Measurements from ENCODE around the gene DIAPH2. TPM values are rescaled to one million over a fixed set of nuclear protein-coding genes. Genes with fewer than 3 reads are reported as not detected.

The DIAPH2 gene
- total RNA-seq, 1 experiment from 2014 or later, result 10.9 TPM

DNA sequence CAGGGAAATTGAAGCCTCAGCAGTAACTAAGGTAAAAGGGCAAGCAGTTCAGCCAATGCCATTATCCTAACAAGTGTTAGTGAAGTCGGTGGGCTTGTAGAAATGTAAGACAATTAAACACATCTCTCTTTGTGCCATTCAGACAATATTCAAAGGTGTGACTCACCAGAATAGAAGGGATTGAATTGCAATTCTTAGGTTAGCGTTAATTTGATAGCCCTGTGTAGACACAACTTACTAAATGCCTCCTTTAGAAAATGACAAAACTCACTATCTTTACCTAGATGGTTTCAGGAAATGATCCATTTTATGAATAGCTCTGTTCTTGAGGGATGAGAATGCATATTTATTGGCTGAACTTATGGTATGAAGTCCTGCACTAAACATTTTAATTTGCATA lies 234.2 kb downstream of the DIAPH2 start:
- Histone ChIP-seq H3K36me3 (ENCODE audit: control insufficient read depth in 1 of 2, insufficient read depth in 2 of 2, low read length in 2 of 2) (no peaks in the 10 kb centered on the region), H3K4me1 (ENCODE audit: control insufficient read depth in 1 of 2, insufficient read depth in 2 of 2, low read length in 2 of 2) (no peaks in the 10 kb centered on the region), H3K27ac (ENCODE audit: low read depth, low read length) (no peak overlapping the region), H3K4me3 (replicated peaks in 1 of 2; ENCODE audit: low read depth in 1 of 2, low read length in 2 of 2) (no peak overlapping the region), H3K9ac (ENCODE audit: low read length) (no peak overlapping the region), H3K79me2 (ENCODE audit: insufficient read depth, low read length) (no peaks in the 10 kb centered on the region), H2AFZ (ENCODE audit: low read depth, low read length, poor library complexity, severe bottlenecking) (no peak overlapping the region), H4K20me1 (ENCODE audit: insufficient read depth) (no peaks in the 10 kb centered on the region), H3K9me2 (ENCODE audit: insufficient read depth) (no peaks in the 10 kb centered on the region), H3K27me3 (ENCODE audit: insufficient read depth, low read length) (no peaks in the 10 kb centered on the region), H3K9me3 (ENCODE audit: control insufficient read depth in 1 of 2, insufficient read depth in 1 of 2, low read depth in 1 of 2, low read length in 2 of 2) (no peaks in the 10 kb centered on the region), H3K4me2 (ENCODE audit: low read length) (no peak overlapping the region)
- TF ChIP-seq EGR1 (IDR thresholded peaks at IDR 0.05; ENCODE audit: low read depth) (no peak), FOSL1 (IDR thresholded peaks at IDR 0.05; ENCODE audit: low read depth) (no peak), POLR2AphosphoS5 (IDR thresholded peaks at IDR 0.05; ENCODE audit: low read depth, low read length) (no peak), ZNF274 (IDR thresholded peaks at IDR 0.05; ENCODE audit: low read depth, low read length) (no peak), SIN3A (IDR thresholded peaks at IDR 0.05; ENCODE audit: low read depth) (no peak), CEBPB (IDR thresholded peaks at IDR 0.05; ENCODE audit: low read depth) (no peak)
- TF ChIP-seq, protein P1, sequence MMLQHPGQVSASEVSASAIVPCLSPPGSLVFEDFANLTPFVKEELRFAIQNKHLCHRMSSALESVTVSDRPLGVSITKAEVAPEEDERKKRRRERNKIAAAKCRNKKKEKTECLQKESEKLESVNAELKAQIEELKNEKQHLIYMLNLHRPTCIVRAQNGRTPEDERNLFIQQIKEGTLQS (IDR thresholded peaks at IDR 0.05), result no peak
- ChIA-PET RAD21 (ENCODE audit: low non-redundant PET in 1 of 2, low total read pairs in 2 of 2, uncharacterized antibody in 2 of 2, unreplicated experiment in 2 of 2) (no interaction called here), POLR2A (no interaction called here), CTCF (no interaction called here)
- BruUV-seq (replicated peaks), result no TSS peak
- no peak for ATAC-seq
- intact Hi-C loops (cut with micrococcal nuclease), result no loop called here
- DNase-seq (ENCODE audit: low read depth, low spot score), result no peak

DNA sequence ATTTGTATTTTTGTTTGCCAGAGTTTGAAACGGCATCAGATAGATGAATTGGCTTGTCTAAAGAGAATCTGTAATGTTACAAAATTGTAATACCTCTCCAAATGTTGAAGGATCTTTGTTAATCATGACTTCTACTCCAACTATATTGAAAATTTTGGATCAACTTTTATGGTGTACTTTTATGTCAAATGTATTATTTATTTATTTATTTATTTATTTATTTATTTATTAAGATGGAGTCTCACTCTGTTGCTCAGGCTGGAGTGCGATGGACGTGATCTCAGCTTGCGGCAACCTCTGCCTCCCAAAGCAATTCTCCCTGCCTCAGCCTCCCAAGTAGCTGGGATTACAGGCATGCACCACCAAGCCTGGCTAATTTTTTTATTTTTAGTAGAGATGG lies 235.0 kb downstream of the DIAPH2 start:
- CTCF ChIA-PET, result no interaction called here
- no peak for ATAC-seq
- no peaks in the 10 kb centered on the region for H3K36me3 ChIP-seq (ENCODE audit: control insufficient read depth in 1 of 2, insufficient read depth in 2 of 2, low read length in 2 of 2)

More for the DNA sequence above, 235.0 kb downstream of the DIAPH2 start:
- H3K9ac ChIP-seq (ENCODE audit: low read length), result no peak overlapping the region
- H3K27me3 ChIP-seq (ENCODE audit: insufficient read depth, low read length), result no peaks in the 10 kb centered on the region
- H3K9me3 ChIP-seq (ENCODE audit: control insufficient read depth in 1 of 2, insufficient read depth in 1 of 2, low read depth in 1 of 2, low read length in 2 of 2), result no peaks in the 10 kb centered on the region
- no peak overlapping the region for H3K27ac ChIP-seq (ENCODE audit: low read depth, low read length)
- intact Hi-C loops (cut with micrococcal nuclease), result no loop called here
- H3K79me2 ChIP-seq (ENCODE audit: insufficient read depth, low read length), result no peaks in the 10 kb centered on the region
- no peak overlapping the region for H3K4me3 ChIP-seq (replicated peaks in 1 of 2; ENCODE audit: low read depth in 1 of 2, low read length in 2 of 2)
- H3K9me2 ChIP-seq (ENCODE audit: insufficient read depth), result no peaks in the 10 kb centered on the region
- DNase-seq (ENCODE audit: low read depth, low spot score), result no peak
- no peak for TF ChIP-seq EZH2 (IDR thresholded peaks at IDR 0.05)
- no peak for TF ChIP-seq YY1 (IDR thresholded peaks at IDR 0.05; ENCODE audit: extremely low read depth, insufficient replicate concordance, low read depth, low read length)
- TF ChIP-seq EZH2phosphoT487 (IDR thresholded peaks at IDR 0.05; ENCODE audit: borderline replicate concordance), result no peak
- no peak for TF ChIP-seq ZNF274 (IDR thresholded peaks at IDR 0.05; ENCODE audit: low read depth, low read length)
- TF ChIP-seq SIN3A (IDR thresholded peaks at IDR 0.05; ENCODE audit: low read depth), result no peak
- no peak for TF ChIP-seq RAD21 (IDR thresholded peaks at IDR 0.05; ENCODE audit: low read depth)
- TF ChIP-seq, protein P2, sequence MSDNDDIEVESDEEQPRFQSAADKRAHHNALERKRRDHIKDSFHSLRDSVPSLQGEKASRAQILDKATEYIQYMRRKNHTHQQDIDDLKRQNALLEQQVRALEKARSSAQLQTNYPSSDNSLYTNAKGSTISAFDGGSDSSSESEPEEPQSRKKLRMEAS (IDR thresholded peaks at IDR 0.05), result no peak
- no peak for TF ChIP-seq CBX3 (IDR thresholded peaks at IDR 0.05; ENCODE audit: low read depth)
- TF ChIP-seq, protein P3, sequence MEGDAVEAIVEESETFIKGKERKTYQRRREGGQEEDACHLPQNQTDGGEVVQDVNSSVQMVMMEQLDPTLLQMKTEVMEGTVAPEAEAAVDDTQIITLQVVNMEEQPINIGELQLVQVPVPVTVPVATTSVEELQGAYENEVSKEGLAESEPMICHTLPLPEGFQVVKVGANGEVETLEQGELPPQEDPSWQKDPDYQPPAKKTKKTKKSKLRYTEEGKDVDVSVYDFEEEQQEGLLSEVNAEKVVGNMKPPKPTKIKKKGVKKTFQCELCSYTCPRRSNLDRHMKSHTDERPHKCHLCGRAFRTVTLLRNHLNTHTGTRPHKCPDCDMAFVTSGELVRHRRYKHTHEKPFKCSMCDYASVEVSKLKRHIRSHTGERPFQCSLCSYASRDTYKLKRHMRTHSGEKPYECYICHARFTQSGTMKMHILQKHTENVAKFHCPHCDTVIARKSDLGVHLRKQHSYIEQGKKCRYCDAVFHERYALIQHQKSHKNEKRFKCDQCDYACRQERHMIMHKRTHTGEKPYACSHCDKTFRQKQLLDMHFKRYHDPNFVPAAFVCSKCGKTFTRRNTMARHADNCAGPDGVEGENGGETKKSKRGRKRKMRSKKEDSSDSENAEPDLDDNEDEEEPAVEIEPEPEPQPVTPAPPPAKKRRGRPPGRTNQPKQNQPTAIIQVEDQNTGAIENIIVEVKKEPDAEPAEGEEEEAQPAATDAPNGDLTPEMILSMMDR (IDR thresholded peaks at IDR 0.05 in 2 of 3, conservative IDR thresholded peaks at IDR 0.05 in 1 of 3; ENCODE audit: borderline replicate concordance in 1 of 3, insufficient read depth in 1 of 3, low read depth in 2 of 3, low read length in 2 of 3), result no peak
- no peak for TF ChIP-seq CEBPB (IDR thresholded peaks at IDR 0.05; ENCODE audit: low read depth)
- ChIA-PET POLR2A (no interaction called here), RAD21 (ENCODE audit: low non-redundant PET in 1 of 2, low total read pairs in 2 of 2, uncharacterized antibody in 2 of 2, unreplicated experiment in 2 of 2) (no interaction called here)
- H2AFZ ChIP-seq (ENCODE audit: low read depth, low read length, poor library complexity, severe bottlenecking), result no peak overlapping the region
- H3K4me2 ChIP-seq (ENCODE audit: low read length), result no peak overlapping the region
- no peaks in the 10 kb centered on the region for H3K4me1 ChIP-seq (ENCODE audit: control insufficient read depth in 1 of 2, insufficient read depth in 2 of 2, low read length in 2 of 2)
- no TSS peak for BruUV-seq (replicated peaks)
- no peaks in the 10 kb centered on the region for H4K20me1 ChIP-seq (ENCODE audit: insufficient read depth)

All from HCT116 (cell line).